ENCODE measurements around the gene HINT2. TPM values are rescaled to one million over a fixed set of nuclear protein-coding genes. Genes with fewer than 3 reads are reported as not detected.
A peak's percentile ranks its signal among the peaks of the same experiment; 100 is the strongest.

The HINT2 gene
- total RNA-seq, 4 donors from 2014 or later, result 12.7 to 29.4 (median 18.7) TPM

GRCh38 chr9:35776018-35776417 lies 38.8 kb downstream of the HINT2 start:
- Histone ChIP-seq H3K36me3 (no peaks in the 10 kb centered on the region), H3K4me3 (no peak overlapping the region), H3K27me3 (no peaks in the 10 kb centered on the region), H3K9me3 (no peaks in the 10 kb centered on the region), H3K4me1 (peaks cover 2 to 12% (median 11%) of the 10 kb centered on the region in 3 donors), H3K27ac (no peak overlapping the region)
- no peak for TF ChIP-seq EP300 (IDR thresholded peaks at IDR 0.05)
- TF ChIP-seq, protein P1, sequence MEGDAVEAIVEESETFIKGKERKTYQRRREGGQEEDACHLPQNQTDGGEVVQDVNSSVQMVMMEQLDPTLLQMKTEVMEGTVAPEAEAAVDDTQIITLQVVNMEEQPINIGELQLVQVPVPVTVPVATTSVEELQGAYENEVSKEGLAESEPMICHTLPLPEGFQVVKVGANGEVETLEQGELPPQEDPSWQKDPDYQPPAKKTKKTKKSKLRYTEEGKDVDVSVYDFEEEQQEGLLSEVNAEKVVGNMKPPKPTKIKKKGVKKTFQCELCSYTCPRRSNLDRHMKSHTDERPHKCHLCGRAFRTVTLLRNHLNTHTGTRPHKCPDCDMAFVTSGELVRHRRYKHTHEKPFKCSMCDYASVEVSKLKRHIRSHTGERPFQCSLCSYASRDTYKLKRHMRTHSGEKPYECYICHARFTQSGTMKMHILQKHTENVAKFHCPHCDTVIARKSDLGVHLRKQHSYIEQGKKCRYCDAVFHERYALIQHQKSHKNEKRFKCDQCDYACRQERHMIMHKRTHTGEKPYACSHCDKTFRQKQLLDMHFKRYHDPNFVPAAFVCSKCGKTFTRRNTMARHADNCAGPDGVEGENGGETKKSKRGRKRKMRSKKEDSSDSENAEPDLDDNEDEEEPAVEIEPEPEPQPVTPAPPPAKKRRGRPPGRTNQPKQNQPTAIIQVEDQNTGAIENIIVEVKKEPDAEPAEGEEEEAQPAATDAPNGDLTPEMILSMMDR (IDR thresholded peaks at IDR 0.05), result no peak
- no peak for TF ChIP-seq POLR2A (IDR thresholded peaks at IDR 0.05)
- TF ChIP-seq POLR2AphosphoS5 (IDR thresholded peaks at IDR 0.05), result no peak
- WGBS, 2 donors (ENCODE audit: low coverage in 1 of 2), result 90 to 92% methylated on average over 4 of the region's 4 CpGs
- ATAC-seq, result no peak

DNA sequence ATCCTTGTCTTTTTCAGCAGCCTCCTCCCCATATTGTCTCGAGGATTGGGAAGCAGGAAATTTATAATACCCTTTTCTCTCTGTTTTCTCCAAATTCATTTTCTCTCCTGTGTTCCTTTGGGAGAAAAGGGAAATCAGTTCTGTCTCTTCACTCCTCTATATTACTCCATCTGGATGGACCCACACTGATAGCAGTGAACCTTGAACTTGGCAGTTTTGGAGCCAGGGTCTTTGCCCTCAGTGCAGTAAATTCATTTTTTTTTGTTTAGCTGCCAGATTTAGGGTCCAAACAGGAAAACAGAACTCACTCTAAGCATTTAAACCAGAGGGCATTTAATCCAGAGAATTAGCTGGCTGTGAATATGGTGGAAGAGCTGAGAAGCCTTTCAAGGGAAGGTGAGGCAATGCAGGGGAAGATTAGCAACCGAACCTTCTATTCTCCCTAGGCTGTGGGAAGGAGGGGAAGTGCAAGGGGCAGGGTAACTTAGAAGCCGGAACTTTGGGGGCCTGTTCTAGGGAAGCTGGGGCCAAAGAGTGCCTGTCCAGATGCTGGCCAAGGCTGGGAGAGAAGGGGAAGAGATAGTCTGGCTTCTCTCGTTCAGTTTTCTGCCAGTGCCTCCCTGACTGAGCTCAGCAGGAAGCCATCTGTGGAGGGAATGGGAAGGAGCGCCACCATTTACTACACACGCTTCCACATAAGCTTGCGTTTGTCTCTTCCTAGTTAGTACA lies 39.8 kb downstream of the HINT2 start:
- Histone ChIP-seq H3K36me3 (no peaks in the 10 kb centered on the region), H3K27ac (no peak overlapping the region), H3K4me3 (no peak overlapping the region), H3K4me1 (peaks cover 7 to 22% (median 20%) of the 10 kb centered on the region in 3 donors), H3K9me3 (no peaks in the 10 kb centered on the region), H3K27me3 (no peaks in the 10 kb centered on the region)
- ATAC-seq, result peak; percentile 42
- TF ChIP-seq, protein P1 (IDR thresholded peaks at IDR 0.05), result no peak
- TF ChIP-seq POLR2AphosphoS5 (IDR thresholded peaks at IDR 0.05) (no peak), POLR2A (IDR thresholded peaks at IDR 0.05) (no peak), EP300 (IDR thresholded peaks at IDR 0.05) (no peak)
- WGBS, 2 donors (ENCODE audit: low coverage in 1 of 2), result 63 to 66% methylated on average over 5 to 7 of the region's 7 CpGs

DNA sequence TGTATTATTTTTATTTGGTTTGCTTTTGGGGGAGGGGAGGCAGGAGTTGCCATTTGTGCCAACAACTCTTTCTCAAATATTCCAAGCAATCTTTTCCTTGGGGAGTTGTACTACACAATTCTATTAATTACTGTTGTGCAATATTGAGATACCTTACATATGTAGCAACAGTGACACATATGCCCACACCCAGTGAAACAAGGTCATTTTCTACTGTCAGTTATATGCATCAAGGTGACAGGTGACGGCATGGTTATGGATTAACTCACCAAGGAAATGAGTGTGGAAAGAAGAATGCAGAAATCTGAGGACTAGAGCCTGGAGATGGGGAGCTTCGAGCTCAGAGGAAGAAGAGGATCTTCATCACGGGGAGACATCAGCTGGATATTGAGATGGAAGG lies 42.9 kb downstream of the HINT2 start:
- Histone ChIP-seq H3K27me3 (no peaks in the 10 kb centered on the region), H3K9me3 (no peaks in the 10 kb centered on the region), H3K4me1 (peaks cover 7 to 26% (median 22%) of the 10 kb centered on the region in 3 donors), H3K36me3 (no peaks in the 10 kb centered on the region), H3K4me3 (no peak overlapping the region), H3K27ac (peak overlapping the region in 3 of 4 donors; percentile 15 to 78 (median 70))
- TF ChIP-seq, protein P1 (IDR thresholded peaks at IDR 0.05), result no peak
- no peak for TF ChIP-seq POLR2A (IDR thresholded peaks at IDR 0.05)
- ATAC-seq, result no peak
- WGBS, 2 donors (ENCODE audit: low coverage in 1 of 2), result 85 to 87% methylated on average over 3 of the region's 3 CpGs

- peaks cover 7 to 26% (median 22%) of the 10 kb centered on the region in 3 donors for H3K4me1 ChIP-seq
- 22 to 70% methylated on average over 1 of the region's 1 CpG for WGBS, 2 donors (ENCODE audit: low coverage in 1 of 2)
- no peaks in the 10 kb centered on the region for H3K9me3 ChIP-seq
- H3K4me3 ChIP-seq, result no peak overlapping the region
- ATAC-seq, result no peak
- H3K36me3 ChIP-seq, result no peaks in the 10 kb centered on the region
- no peaks in the 10 kb centered on the region for H3K27me3 ChIP-seq
- TF ChIP-seq EP300 (IDR thresholded peaks at IDR 0.05), result no peak
- peak overlapping the region; percentile 45 to 78 (median 66) for H3K27ac ChIP-seq
Observed at GRCh38 chr9:35771534-35771933, 43.3 kb downstream of the HINT2 start.

- TF ChIP-seq POLR2AphosphoS5 (IDR thresholded peaks at IDR 0.05), result peak; percentile 26
- no peak for TF ChIP-seq EP300 (IDR thresholded peaks at IDR 0.05)
- H3K9me3 ChIP-seq, result no peaks in the 10 kb centered on the region
- H3K4me3 ChIP-seq, result no peak overlapping the region
- H3K27ac ChIP-seq, result peak overlapping the region; percentile 45 to 78 (median 66)
- 0 to 2% methylated on average over 4 of the region's 4 CpGs for WGBS, 2 donors (ENCODE audit: low coverage in 1 of 2)
- no peaks in the 10 kb centered on the region for H3K27me3 ChIP-seq
- H3K4me1 ChIP-seq, result peaks cover 7 to 26% (median 22%) of the 10 kb centered on the region in 3 donors
- ATAC-seq, result peak; percentile 81
- no peaks in the 10 kb centered on the region for H3K36me3 ChIP-seq
Observed at GRCh38 chr9:35771075-35771433, 43.8 kb downstream of the HINT2 start.

GRCh38 chr9:35769763-35770162 lies 45.1 kb downstream of the HINT2 start:
- Histone ChIP-seq H3K27me3 (no peaks in the 10 kb centered on the region), H3K9me3 (no peaks in the 10 kb centered on the region), H3K27ac (no peak overlapping the region), H3K4me3 (no peak overlapping the region), H3K36me3 (no peaks in the 10 kb centered on the region), H3K4me1 (peaks cover 7 to 26% (median 22%) of the 10 kb centered on the region in 3 donors)
- WGBS, 2 donors (ENCODE audit: low coverage in 1 of 2), result 89 to 100% methylated on average over 1 of the region's 1 CpG
- TF ChIP-seq POLR2A (IDR thresholded peaks at IDR 0.05), result no peak
- TF ChIP-seq, protein P1 (IDR thresholded peaks at IDR 0.05), result no peak
- TF ChIP-seq EP300 (IDR thresholded peaks at IDR 0.05), result no peak
- no peak for TF ChIP-seq POLR2AphosphoS5 (IDR thresholded peaks at IDR 0.05)
- ATAC-seq, result no peak

Measured in gastroesophageal sphincter (tissue), 4 donors.